ACHN (cell line): ENCODE data around the gene RRAGB.
A peak's percentile ranks its signal among the peaks of the same experiment; 100 is the strongest.
"Not testable (repeated sequence)": the region's sequence is repeated elsewhere in the genome, so short reads cannot be mapped to it uniquely, and the experiment has no call there.

ENCODE experiments used
- DNase-seq: peaks from one replicate; pipeline ENCODE4 v3.0.0-alpha.2; 2015
- in situ Hi-C: cut with HindIII; loops from 2 replicates; pipeline ENCODE4 v1.10.0; 2017; ENCODE audit warnings: low sequenced_read_pairs, low pct_ligation_motif_present, low pct_unique_long_range_greater_than_20kb

The RRAGB gene

DNA sequence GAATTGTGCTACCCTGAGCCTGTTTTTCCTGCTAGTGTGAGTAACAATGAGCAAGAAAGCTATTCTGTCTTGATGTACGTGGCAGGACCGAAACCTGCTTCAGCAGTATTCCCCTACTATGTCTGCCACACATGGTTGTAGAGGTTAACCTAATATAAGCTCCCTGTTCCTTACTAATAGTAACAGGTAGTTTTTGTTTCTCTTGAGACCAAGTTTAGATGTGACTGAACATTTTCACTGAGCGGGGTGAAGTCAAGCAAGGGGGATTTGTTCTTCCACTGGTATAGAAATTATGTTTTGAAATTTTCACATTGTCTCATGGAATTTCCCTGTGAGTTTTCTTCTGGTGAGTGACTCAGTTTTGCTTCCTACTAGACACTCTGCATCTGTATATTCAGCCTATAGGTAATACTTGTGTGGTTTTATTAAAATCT is 37.3 kb downstream of the RRAGB start:
- in situ Hi-C loops: no loop called here
- DNase-seq: no peak

DNA sequence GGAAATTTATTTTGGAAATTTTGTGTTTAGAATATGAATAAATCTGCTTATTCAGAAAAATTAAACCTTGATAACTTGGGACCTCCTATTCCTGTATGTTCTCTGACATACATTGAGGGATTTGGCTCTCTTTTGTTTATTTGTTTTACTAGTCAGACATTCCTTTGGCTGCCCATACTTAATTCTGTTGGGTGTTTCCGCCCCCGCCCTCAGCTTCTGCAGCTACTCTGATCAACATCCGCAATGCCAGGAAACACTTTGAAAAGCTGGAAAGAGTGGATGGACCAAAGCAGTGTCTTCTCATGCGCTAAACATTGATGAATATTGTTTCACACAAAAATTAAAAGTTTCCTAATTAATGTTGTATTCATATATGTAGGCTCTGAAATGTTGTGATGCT is 40.5 kb downstream of the RRAGB start:
- in situ Hi-C loops: no loop called here
- no peak for DNase-seq

DNA sequence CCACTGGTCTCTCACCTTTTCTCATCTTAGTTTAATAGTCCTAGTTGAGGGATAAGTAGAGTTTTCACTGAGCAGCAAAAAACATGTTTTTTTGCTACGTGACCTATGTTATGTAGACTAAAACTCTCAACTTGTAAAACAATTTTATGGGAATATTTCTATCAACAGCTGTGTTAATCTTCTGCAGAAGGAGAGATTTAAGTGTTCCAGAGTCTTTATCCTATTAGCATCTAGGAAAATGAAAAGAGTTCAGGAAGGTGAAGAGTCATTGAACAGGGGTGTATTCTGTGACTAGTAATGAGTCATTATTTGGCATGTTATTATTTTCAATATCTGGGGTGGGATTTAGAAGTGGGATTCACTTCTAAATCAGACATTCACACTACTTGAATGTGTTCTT is 41.9 kb downstream of the RRAGB start:
- in situ Hi-C loops: no loop called here

DNA sequence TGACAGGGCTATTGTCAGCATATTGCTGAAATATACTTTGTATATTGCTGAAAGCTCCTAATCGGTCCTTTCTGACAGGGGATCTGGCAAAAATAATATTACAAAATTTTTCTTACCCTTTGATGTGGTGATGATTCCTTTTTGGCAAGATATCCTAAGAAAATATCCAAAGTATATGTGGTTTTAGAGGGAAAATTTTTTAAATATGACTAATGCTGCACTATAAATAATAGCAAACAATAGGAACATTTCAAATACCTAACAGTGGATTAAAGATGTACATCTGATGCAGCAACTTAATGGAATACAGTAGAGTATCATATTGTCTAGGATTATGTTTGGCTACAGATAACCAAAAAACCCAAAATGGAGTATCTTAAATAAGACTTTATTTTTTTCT is 49.6 kb downstream of the RRAGB start:
- in situ Hi-C loops: no loop called here
- no peak for DNase-seq

More for the DNA sequence above, 41.9 kb downstream of the RRAGB start:
- no peak for DNase-seq

DNA sequence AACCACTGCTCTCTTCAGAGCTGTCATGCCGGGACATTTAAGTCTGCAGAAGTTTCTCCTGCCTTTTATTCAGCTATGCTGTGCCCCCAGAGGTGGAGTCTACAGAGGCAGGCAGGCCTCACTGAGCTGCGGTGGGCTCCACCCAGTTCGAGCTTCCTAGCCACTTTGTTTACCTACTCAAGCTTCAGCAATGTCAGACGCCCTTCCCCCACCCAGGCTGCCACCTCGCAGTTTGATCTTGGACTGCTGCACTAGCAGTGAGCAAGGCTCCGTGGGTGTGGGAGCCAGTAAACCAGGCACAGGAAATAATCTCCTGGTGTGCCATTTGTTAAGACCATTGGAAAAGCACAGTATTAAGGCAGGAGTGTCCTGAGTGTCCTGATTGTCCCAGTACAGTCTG is 56.9 kb downstream of the RRAGB start:
- in situ Hi-C loops, DNase-seq: not testable (repeated sequence)

DNA sequence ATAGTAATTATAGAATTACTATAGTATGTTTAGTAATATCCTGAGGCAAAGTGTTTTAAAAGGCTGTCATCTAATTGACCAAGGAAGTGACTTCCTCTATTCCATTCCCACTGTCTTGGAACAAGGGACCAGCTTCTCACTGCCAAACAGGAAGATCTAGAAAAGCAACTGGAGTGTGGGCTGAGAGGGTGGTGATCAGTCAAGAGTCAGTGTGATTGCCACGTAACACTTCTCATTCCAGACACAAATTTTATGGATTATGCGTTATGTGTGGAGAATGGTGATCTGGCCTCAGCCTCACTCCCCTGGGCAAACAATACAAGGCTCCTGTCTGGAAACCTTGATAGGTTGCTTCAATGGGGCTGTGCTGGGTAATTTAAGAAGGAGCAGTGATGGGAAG is 60.0 kb downstream of the RRAGB start:
- in situ Hi-C loops: no loop called here
- no peak for DNase-seq

DNA sequence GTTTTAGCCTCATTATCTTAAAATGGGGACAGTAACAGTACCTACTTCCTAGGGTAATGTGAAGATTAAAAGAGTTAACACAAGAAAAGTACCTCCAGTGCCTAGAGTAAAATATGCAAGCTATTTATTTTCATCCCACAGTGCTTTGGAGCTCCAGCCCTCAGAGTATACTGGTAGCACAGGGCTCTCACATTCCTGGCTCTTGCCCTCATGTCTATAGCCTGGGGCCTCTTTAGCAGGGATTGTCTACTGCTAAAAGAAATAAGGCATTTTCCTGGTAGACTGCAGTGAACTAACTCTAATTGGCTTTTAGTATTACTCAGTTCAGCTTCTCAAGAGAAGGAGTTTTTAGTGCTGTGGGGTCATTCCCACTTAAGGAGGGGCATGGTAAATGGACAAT is 60.8 kb downstream of the RRAGB start:
- in situ Hi-C loops: no loop called here
- no peak for DNase-seq

DNA sequence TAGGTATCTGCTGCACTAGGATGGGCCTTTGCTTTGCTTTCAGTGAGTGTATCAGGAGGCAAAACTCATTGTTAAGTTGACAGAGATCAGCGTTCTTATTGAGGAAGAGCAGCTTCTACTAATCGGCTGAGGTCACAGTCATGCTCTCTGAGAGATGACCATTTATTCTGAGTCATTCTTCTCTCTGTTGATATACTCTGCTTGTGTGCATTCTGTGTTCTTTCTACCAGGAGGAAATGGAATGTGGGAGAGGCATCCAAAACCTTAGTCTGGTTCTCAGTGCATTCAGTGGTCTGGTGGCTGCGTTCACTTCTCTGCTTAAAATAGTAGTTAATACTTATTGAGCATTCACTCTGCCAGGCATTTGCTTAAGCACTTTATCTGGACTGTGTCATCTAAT is 66.2 kb downstream of the RRAGB start:
- DNase-seq: peak; percentile 2
- in situ Hi-C loops: no loop called here

DNA sequence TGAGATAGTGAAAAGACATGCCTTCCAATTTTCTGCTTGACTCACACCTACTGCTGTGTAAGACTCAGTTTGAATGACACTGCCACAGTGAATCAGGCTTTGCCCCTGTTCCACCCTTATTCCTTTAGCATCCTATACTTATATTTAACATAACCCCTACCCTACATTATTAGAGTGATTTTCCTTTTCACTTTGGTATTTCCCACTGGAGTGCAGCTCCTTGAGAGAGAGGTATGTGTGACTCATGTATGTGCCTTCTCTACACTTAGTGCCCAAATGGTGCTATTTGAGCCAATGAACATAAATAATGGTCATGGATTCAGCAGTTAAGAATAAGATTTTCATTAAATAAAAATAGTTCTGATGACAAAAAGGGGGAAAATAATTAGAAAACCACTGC is 69.5 kb downstream of the RRAGB start:
- no peak for DNase-seq
- in situ Hi-C loops: no loop called here

DNA sequence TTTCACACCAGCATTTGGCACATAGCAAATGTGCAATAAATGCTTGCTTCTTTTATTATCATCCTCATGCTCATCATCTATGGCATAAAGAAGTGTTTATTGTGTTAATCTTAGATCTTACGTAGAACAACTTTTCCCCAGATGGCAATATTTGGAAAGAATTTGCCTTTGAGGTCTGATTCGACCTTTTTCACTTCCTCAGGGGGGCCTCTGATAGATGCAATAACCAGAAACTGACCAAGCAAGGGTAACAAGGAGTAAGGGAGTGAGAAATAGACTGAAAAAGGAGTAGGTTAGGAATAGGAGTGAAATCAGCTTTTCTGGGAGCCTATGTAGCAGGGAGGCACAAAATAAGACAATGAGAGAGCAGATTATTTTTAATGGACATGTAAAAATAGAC is 70.2 kb downstream of the RRAGB start:
- no peak for DNase-seq
- in situ Hi-C loops: no loop called here

DNA sequence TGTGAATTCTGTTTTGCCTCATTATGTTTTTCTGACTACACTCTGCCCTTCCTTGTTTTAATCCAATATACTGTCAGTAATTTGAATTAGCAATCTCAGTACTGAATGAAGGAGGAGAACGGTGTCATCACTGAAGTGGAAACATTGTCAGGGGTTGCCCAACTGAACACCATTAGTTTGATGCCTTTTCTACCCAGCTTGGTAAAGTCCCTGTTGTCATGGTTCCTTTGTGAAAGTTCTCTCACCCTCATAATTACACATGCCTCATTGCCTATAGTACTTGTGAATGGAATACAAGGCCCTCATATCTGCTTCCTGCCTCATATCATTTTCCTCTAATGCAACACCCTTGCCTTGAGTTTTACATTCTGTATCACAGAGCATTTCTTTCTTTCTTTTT is 76.9 kb downstream of the RRAGB start:
- DNase-seq: no peak
- in situ Hi-C loops: no loop called here

DNA sequence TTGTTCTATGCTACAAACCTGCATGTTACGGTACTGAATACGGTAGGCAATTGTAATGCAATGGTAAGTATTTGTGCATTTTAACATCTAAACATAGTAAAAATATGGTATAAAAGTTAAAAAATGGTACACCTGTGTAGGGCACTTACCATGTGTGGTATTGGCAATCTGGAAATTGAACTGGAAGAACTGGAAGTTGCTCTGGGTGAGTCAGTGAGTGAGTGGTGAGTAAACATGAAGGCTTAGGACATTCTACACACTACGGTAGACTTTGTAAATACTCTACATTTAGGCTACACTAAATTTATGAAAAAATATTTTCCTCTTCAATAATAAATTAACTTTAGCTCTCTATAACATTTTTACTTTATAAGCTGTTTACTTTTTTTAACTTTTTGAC is 78.9 kb downstream of the RRAGB start:
- DNase-seq: no peak
- in situ Hi-C loops: no loop called here

DNA sequence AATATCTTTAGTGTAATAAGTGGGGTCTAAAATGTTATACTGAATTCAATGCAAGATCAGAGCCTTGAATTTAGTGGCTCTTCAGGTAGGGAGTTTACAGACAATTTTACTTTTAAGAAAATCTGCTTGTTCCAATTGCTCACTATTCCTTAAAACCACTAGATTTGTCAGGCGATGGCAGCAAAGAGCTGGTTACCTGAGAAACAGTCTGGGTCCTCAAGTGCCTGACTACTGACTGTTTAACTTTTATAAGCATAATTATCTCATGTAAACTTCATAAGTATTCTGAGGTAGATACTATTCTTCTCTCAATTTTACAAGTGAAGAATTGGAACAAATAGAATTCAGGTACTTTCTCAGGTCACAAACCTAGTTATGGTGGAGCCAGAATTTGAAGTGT is 84.3 kb downstream of the RRAGB start:
- no peak for DNase-seq
- in situ Hi-C loops: no loop called here
